WTC11 (cell line): ENCODE results near the gene HACD2. TPM values are rescaled to one million over a fixed set of nuclear protein-coding genes. Genes with fewer than 3 reads are reported as not detected.

Experiments used
- ATAC-seq: fragments of 200-7000 bp; cut with Tn5 transposase; 2 replicates; pipeline ENCODE4 v1.10.0; 2021; ENCODE audit warnings: mild to moderate bottlenecking, moderate library complexity
- CTCF ChIA-PET: fragments of 300-600 bp; sonication (Branson Sonifier 250); formaldehyde crosslinking; loops from one replicate; lab custom pipeline; 2021; ENCODE audit warnings: antibody characterized with exemption; lab: Charles Lee
- POLR2A ChIA-PET: fragments of 350-600 bp; sonication (Branson Sonifier 250); formaldehyde crosslinking; loops from one replicate; lab custom pipeline; 2021; ENCODE audit warnings: antibody characterized with exemption; lab: Charles Lee
- DNase-seq: peaks from one replicate; pipeline ENCODE4 v3.0.0; 2021; ENCODE audit warnings: low spot score
- H3K27ac Mint-ChIP-seq: 2 replicates; pipeline ENCODE4 v1.8.0; 2021; ENCODE audit warnings: mixed read lengths
- H3K27me3 Mint-ChIP-seq: 2 replicates; pipeline ENCODE4 v1.8.0; 2021; ENCODE audit warnings: low read depth, mild to moderate bottlenecking, moderate library complexity, mixed read lengths
- H3K36me3 Mint-ChIP-seq: 2 replicates; pipeline ENCODE4 v1.8.0; 2021; ENCODE audit warnings: mixed read lengths
- H3K4me1 Mint-ChIP-seq: 2 replicates; pipeline ENCODE4 v1.8.0; 2022; ENCODE audit warnings: mixed read lengths
- H3K4me3 Mint-ChIP-seq: 2 replicates; pipeline ENCODE4 v1.8.0; 2021; ENCODE audit warnings: mild to moderate bottlenecking, moderate library complexity, mixed read lengths
- H3K9me3 Mint-ChIP-seq: 2 replicates; pipeline ENCODE4 v1.8.0; 2021; ENCODE audit warnings: mixed read lengths
- EMX1 ChIP-seq: fragments of 250-450 bp; sonication (Bioruptor Pico); IDR thresholded peaks from 2 replicates; pipeline ENCODE4 v1.8.0; 2021; ENCODE audit warnings: mild to moderate bottlenecking
- FOXP1 ChIP-seq: sonication (generic); formaldehyde crosslinking; IDR thresholded peaks from 2 replicates; pipeline ENCODE4 v1.8.0; 2022; ENCODE audit warnings: missing genetic modification reagents, mild to moderate bottlenecking, moderate library complexity, borderline replicate concordance
- MYBL2 ChIP-seq: sonication (generic); formaldehyde crosslinking; IDR thresholded peaks from 2 replicates; pipeline ENCODE4 v1.8.1; 2023; ENCODE audit warnings: mild to moderate bottlenecking, moderate library complexity, missing genetic modification reagents
- NR3C1 ChIP-seq: sonication (generic); formaldehyde crosslinking; conservative IDR thresholded peaks from 2 replicates; pipeline ENCODE4 v1.8.1; 2023; ENCODE audit warnings: low read depth, mild to moderate bottlenecking, missing genetic modification reagents
- SMAD4 ChIP-seq: sonication (generic); formaldehyde crosslinking; IDR thresholded peaks from 2 replicates; pipeline ENCODE4 v1.8.0; 2022; ENCODE audit warnings: mild to moderate bottlenecking, missing genetic modification reagents
- ZNF423 ChIP-seq: fragments of 250-450 bp; sonication (Bioruptor Pico); IDR thresholded peaks from 2 replicates; pipeline ENCODE4 v2.1.2; 2022; ENCODE audit warnings: mild to moderate bottlenecking, moderate library complexity
- ZNF671 ChIP-seq: fragments of 250-450 bp; sonication (Bioruptor Pico); IDR thresholded peaks from 2 replicates; pipeline ENCODE4 v1.8.0; 2021; ENCODE audit warnings: mild to moderate bottlenecking
- total RNA-seq: library from RNA; stranded (reverse); gene quantifications from 3 replicates; pipeline ENCODE4 v1.2.3, GENCODE V29; 2021
- TF ChIP-seq, protein P1 (sequence below): sonication (generic); formaldehyde crosslinking; IDR thresholded peaks from 2 replicates; pipeline ENCODE4 v1.8.1; 2023; ENCODE audit warnings: mild to moderate bottlenecking, moderate library complexity, missing genetic modification reagents
- TF ChIP-seq, protein P2 (sequence below): sonication (generic); formaldehyde crosslinking; IDR thresholded peaks from 2 replicates; pipeline ENCODE4 v1.8.1; 2022; ENCODE audit warnings: mild to moderate bottlenecking, moderate library complexity, missing genetic modification reagents
- TF ChIP-seq, protein P3 (sequence below): fragments of 250-450 bp; sonication (Bioruptor Pico); IDR thresholded peaks from 2 replicates; pipeline ENCODE4 v1.9.0; 2021; ENCODE audit warnings: mild to moderate bottlenecking, borderline replicate concordance
- TF ChIP-seq, protein P4 (sequence below): sonication (generic); formaldehyde crosslinking; IDR thresholded peaks from 2 replicates; pipeline ENCODE4 v1.8.0; 2022; ENCODE audit warnings: mild to moderate bottlenecking, missing genetic modification reagents
- TF ChIP-seq, protein P5 (sequence below): sonication (generic); formaldehyde crosslinking; IDR thresholded peaks from 2 replicates; pipeline ENCODE4 v1.8.0; 2023; ENCODE audit warnings: mild to moderate bottlenecking, missing genetic modification reagents
- TF ChIP-seq, protein P6 (sequence below): sonication (generic); formaldehyde crosslinking; IDR thresholded peaks from 2 replicates; pipeline ENCODE4 v1.8.0; 2023; ENCODE audit warnings: missing genetic modification reagents

The HACD2 gene
- total RNA-seq, 1 experiment from 2014 or later: 26.1 TPM

DNA sequence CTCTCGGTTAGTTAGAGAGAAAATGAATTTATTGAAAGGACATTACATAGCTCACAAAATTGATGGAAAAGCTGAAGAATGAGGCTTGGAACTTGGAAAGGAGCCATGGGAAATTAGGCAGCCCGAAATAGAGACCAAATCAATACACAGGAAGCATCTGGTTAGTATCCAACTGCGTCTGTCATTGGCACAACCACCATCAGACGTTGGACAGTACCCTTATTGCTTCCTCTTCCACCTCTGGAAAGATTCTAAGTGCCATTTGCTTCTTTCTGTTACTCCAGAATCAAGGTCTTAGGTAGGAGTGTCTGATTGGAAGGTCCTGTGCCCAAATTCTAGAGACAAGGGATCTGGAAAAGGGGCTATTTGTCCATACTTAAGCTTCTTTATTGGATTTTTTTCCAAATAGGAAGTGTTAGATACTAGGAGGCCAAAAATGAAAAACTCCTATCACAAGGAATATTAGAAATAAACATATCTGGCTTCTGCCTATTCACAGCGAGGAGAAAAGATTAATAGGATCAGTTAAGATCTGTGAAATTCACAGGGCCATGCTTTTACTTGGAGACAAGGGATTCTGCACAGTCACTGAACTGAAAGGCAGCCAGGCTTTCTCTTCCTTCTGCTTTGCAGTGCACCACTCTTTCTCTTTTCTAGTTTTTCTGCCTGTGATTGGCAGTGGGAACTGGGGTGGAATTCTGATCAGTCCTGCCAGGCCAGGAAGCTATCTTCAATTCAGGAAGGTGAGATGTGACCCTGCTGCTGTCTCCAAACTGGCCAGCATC lies 10.7 kb upstream of the HACD2 start (continued):
- TF ChIP-seq EMX1 (CRISPR knock-in tag): no peak
- no peak for TF ChIP-seq ZNF423 (CRISPR knock-in tag)
- TF ChIP-seq, protein P1, sequence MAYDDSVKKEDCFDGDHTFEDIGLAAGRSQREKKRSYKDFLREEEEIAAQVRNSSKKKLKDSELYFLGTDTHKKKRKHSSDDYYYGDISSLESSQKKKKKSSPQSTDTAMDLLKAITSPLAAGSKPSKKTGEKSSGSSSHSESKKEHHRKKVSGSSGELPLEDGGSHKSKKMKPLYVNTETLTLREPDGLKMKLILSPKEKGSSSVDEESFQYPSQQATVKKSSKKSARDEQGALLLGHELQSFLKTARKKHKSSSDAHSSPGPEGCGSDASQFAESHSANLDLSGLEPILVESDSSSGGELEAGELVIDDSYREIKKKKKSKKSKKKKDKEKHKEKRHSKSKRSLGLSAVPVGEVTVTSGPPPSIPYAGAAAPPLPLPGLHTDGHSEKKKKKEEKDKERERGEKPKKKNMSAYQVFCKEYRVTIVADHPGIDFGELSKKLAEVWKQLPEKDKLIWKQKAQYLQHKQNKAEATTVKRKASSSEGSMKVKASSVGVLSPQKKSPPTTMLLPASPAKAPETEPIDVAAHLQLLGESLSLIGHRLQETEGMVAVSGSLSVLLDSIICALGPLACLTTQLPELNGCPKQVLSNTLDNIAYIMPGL: no peak
- TF ChIP-seq, protein P2, sequence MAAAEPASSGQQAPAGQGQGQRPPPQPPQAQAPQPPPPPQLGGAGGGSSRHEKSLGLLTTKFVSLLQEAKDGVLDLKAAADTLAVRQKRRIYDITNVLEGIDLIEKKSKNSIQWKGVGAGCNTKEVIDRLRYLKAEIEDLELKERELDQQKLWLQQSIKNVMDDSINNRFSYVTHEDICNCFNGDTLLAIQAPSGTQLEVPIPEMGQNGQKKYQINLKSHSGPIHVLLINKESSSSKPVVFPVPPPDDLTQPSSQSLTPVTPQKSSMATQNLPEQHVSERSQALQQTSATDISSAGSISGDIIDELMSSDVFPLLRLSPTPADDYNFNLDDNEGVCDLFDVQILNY (CRISPR knock-in tag): no peak
- TF ChIP-seq NR3C1 (CRISPR knock-in tag): no peak
- TF ChIP-seq FOXP1 (CRISPR knock-in tag): no peak
- TF ChIP-seq, protein P3, sequence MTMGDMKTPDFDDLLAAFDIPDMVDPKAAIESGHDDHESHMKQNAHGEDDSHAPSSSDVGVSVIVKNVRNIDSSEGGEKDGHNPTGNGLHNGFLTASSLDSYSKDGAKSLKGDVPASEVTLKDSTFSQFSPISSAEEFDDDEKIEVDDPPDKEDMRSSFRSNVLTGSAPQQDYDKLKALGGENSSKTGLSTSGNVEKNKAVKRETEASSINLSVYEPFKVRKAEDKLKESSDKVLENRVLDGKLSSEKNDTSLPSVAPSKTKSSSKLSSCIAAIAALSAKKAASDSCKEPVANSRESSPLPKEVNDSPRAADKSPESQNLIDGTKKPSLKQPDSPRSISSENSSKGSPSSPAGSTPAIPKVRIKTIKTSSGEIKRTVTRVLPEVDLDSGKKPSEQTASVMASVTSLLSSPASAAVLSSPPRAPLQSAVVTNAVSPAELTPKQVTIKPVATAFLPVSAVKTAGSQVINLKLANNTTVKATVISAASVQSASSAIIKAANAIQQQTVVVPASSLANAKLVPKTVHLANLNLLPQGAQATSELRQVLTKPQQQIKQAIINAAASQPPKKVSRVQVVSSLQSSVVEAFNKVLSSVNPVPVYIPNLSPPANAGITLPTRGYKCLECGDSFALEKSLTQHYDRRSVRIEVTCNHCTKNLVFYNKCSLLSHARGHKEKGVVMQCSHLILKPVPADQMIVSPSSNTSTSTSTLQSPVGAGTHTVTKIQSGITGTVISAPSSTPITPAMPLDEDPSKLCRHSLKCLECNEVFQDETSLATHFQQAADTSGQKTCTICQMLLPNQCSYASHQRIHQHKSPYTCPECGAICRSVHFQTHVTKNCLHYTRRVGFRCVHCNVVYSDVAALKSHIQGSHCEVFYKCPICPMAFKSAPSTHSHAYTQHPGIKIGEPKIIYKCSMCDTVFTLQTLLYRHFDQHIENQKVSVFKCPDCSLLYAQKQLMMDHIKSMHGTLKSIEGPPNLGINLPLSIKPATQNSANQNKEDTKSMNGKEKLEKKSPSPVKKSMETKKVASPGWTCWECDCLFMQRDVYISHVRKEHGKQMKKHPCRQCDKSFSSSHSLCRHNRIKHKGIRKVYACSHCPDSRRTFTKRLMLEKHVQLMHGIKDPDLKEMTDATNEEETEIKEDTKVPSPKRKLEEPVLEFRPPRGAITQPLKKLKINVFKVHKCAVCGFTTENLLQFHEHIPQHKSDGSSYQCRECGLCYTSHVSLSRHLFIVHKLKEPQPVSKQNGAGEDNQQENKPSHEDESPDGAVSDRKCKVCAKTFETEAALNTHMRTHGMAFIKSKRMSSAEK (CRISPR knock-in tag): no peak
- TF ChIP-seq, protein P4, sequence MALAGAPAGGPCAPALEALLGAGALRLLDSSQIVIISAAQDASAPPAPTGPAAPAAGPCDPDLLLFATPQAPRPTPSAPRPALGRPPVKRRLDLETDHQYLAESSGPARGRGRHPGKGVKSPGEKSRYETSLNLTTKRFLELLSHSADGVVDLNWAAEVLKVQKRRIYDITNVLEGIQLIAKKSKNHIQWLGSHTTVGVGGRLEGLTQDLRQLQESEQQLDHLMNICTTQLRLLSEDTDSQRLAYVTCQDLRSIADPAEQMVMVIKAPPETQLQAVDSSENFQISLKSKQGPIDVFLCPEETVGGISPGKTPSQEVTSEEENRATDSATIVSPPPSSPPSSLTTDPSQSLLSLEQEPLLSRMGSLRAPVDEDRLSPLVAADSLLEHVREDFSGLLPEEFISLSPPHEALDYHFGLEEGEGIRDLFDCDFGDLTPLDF (CRISPR knock-in tag): no peak
- TF ChIP-seq, protein P5, sequence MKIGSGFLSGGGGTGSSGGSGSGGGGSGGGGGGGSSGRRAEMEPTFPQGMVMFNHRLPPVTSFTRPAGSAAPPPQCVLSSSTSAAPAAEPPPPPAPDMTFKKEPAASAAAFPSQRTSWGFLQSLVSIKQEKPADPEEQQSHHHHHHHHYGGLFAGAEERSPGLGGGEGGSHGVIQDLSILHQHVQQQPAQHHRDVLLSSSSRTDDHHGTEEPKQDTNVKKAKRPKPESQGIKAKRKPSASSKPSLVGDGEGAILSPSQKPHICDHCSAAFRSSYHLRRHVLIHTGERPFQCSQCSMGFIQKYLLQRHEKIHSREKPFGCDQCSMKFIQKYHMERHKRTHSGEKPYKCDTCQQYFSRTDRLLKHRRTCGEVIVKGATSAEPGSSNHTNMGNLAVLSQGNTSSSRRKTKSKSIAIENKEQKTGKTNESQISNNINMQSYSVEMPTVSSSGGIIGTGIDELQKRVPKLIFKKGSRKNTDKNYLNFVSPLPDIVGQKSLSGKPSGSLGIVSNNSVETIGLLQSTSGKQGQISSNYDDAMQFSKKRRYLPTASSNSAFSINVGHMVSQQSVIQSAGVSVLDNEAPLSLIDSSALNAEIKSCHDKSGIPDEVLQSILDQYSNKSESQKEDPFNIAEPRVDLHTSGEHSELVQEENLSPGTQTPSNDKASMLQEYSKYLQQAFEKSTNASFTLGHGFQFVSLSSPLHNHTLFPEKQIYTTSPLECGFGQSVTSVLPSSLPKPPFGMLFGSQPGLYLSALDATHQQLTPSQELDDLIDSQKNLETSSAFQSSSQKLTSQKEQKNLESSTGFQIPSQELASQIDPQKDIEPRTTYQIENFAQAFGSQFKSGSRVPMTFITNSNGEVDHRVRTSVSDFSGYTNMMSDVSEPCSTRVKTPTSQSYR (CRISPR knock-in tag): no peak

DNA sequence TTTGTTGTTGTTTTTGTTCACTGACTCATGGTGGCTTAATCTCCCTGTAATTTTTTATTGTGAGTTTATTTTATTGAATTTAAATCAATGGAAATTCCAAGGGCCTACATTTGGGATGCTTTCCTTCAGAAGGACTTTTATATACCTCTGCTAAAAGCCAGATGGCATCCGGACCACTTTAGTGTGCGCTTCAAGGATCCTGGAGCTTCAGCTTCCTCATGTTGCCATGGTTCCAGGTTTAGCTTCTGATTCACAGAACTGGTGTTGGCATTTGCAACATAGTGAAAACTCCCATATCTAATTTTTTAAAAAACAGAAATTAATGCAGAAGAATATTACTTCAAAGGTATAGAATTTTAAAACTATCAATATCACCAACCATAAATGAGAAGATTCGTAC lies 8.5 kb upstream of the HACD2 start:
- no peak overlapping the region for H3K27ac Mint-ChIP-seq
- no peak overlapping the region for H3K4me3 Mint-ChIP-seq
- no peak for DNase-seq
- POLR2A ChIA-PET: no interaction called here
- peaks cover 45% of the 10 kb centered on the region for H3K36me3 Mint-ChIP-seq
- ATAC-seq: no peak
- peaks cover 32% of the 10 kb centered on the region for H3K9me3 Mint-ChIP-seq
- TF ChIP-seq ZNF671 (CRISPR knock-in tag) (no peak), SMAD4 (CRISPR knock-in tag) (no peak), MYBL2 (CRISPR knock-in tag) (no peak)
- TF ChIP-seq, protein P6, sequence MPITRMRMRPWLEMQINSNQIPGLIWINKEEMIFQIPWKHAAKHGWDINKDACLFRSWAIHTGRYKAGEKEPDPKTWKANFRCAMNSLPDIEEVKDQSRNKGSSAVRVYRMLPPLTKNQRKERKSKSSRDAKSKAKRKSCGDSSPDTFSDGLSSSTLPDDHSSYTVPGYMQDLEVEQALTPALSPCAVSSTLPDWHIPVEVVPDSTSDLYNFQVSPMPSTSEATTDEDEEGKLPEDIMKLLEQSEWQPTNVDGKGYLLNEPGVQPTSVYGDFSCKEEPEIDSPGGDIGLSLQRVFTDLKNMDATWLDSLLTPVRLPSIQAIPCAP (CRISPR knock-in tag): no peak
- TF ChIP-seq, protein P4 (CRISPR knock-in tag): no peak
- CTCF ChIA-PET: interaction anchor here (0.6 kb wide), 1 partner anchor 130 kb away, joined by 3 read pairs; no protein-coding TSS in a partner anchor
- H3K4me1 Mint-ChIP-seq: no peaks in the 10 kb centered on the region
- peaks cover 15% of the 10 kb centered on the region for H3K27me3 Mint-ChIP-seq
